ENCODE results near the gene TRAPPC3L.

The TRAPPC3L gene

DNA sequence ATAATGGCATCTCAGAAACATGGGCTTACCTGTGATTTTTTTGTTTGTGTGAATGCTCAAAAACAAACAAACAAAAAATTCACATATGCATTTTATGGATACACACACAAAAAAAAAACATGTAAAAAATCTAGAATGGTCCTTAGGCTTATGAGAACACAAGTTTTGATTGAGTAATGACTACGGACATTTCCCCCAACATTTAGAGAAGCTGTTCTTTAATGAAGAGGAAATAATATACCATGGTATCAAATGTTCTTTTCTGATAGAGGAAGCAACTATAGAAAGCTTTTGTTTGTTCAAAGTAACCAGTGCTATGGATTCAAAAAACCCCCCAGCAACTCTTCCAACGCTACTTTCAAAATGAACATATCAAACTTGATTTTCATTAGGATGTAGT, 93.0 kb downstream of the TRAPPC3L start:
- H3F3A ChIP-seq (ENCODE audit: insufficient read depth, low read length), result peaks cover 4% of the 10 kb centered on the region; the same call in 1 of the 2 replicates
- no peak overlapping the region for H3K9ac ChIP-seq (ENCODE audit: low read length)
- no peak overlapping the region for H3K4me2 ChIP-seq (ENCODE audit: low read depth, low read length)
- no peak for DNase-seq
- peaks cover 19% of the 10 kb centered on the region for H3K4me1 ChIP-seq (ENCODE audit: low read length)
- TF ChIP-seq, protein P1, sequence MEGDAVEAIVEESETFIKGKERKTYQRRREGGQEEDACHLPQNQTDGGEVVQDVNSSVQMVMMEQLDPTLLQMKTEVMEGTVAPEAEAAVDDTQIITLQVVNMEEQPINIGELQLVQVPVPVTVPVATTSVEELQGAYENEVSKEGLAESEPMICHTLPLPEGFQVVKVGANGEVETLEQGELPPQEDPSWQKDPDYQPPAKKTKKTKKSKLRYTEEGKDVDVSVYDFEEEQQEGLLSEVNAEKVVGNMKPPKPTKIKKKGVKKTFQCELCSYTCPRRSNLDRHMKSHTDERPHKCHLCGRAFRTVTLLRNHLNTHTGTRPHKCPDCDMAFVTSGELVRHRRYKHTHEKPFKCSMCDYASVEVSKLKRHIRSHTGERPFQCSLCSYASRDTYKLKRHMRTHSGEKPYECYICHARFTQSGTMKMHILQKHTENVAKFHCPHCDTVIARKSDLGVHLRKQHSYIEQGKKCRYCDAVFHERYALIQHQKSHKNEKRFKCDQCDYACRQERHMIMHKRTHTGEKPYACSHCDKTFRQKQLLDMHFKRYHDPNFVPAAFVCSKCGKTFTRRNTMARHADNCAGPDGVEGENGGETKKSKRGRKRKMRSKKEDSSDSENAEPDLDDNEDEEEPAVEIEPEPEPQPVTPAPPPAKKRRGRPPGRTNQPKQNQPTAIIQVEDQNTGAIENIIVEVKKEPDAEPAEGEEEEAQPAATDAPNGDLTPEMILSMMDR (IDR thresholded peaks at IDR 0.05; ENCODE audit: low read length), result no peak
- TF ChIP-seq EZH2 (optimal IDR thresholded peaks at IDR 0.05; ENCODE audit: low read depth, low read length) (no peak), EZH2phosphoT487 (IDR thresholded peaks at IDR 0.05; ENCODE audit: low read length) (no peak)
- no peaks in the 10 kb centered on the region for H3K9me3 ChIP-seq (replicated peaks; ENCODE audit: insufficient read depth, low read length)
- no peak overlapping the region for H2AFZ ChIP-seq (ENCODE audit: low read length)
- H3K79me2 ChIP-seq (ENCODE audit: low read length), result no peaks in the 10 kb centered on the region
- H3K9me2 ChIP-seq (replicated peaks; ENCODE audit: insufficient read depth, low read length), result no peaks in the 10 kb centered on the region
- H3K27ac ChIP-seq (ENCODE audit: low read length), result no peak overlapping the region
- no peaks in the 10 kb centered on the region for H3K27me3 ChIP-seq (replicated peaks; ENCODE audit: insufficient read depth, low read length)
- H3K4me3 ChIP-seq (ENCODE audit: low read length), result no peak overlapping the region
- no peaks in the 10 kb centered on the region for H4K20me1 ChIP-seq (ENCODE audit: insufficient read depth, low read length)
- H3K36me3 ChIP-seq (replicated peaks; ENCODE audit: insufficient read depth, low read length), result no peaks in the 10 kb centered on the region

- no peaks in the 10 kb centered on the region for H3K27me3 ChIP-seq (replicated peaks; ENCODE audit: insufficient read depth, low read length)
- H3K36me3 ChIP-seq (replicated peaks; ENCODE audit: insufficient read depth, low read length), result no peaks in the 10 kb centered on the region
- H2AFZ ChIP-seq (ENCODE audit: low read length), result no peak overlapping the region
- peaks cover 8% of the 10 kb centered on the region; the same call in 1 of the 2 replicates for H3F3A ChIP-seq (ENCODE audit: insufficient read depth, low read length)
- H3K9me3 ChIP-seq (replicated peaks; ENCODE audit: insufficient read depth, low read length), result no peaks in the 10 kb centered on the region
- H3K4me1 ChIP-seq (ENCODE audit: low read length), result peaks cover 23% of the 10 kb centered on the region
- no peaks in the 10 kb centered on the region for H3K79me2 ChIP-seq (ENCODE audit: low read length)
- no peak overlapping the region for H3K9ac ChIP-seq (ENCODE audit: low read length)
- DNase-seq, result no peak
- no peak overlapping the region for H3K4me2 ChIP-seq (ENCODE audit: low read depth, low read length)
- no peak overlapping the region for H3K4me3 ChIP-seq (ENCODE audit: low read length)
- TF ChIP-seq, protein P1 (IDR thresholded peaks at IDR 0.05; ENCODE audit: low read length), result no peak
- TF ChIP-seq EZH2phosphoT487 (IDR thresholded peaks at IDR 0.05; ENCODE audit: low read length) (no peak), EZH2 (optimal IDR thresholded peaks at IDR 0.05; ENCODE audit: low read depth, low read length) (no peak)
- no peak overlapping the region for H3K27ac ChIP-seq (ENCODE audit: low read length)
- no peaks in the 10 kb centered on the region for H4K20me1 ChIP-seq (ENCODE audit: insufficient read depth, low read length)
- no peaks in the 10 kb centered on the region for H3K9me2 ChIP-seq (replicated peaks; ENCODE audit: insufficient read depth, low read length)
These were observed 93.6 kb downstream of the TRAPPC3L start for GRCh38 chr6:116451916-116452315.

- Histone ChIP-seq H3K36me3 (replicated peaks; ENCODE audit: insufficient read depth, low read length) (no peaks in the 10 kb centered on the region), H3K79me2 (ENCODE audit: low read length) (no peaks in the 10 kb centered on the region), H3K4me1 (ENCODE audit: low read length) (peaks cover 32% of the 10 kb centered on the region), H3K27ac (ENCODE audit: low read length) (no peak overlapping the region), H3K9me3 (replicated peaks; ENCODE audit: insufficient read depth, low read length) (no peaks in the 10 kb centered on the region), H3K27me3 (replicated peaks; ENCODE audit: insufficient read depth, low read length) (no peaks in the 10 kb centered on the region), H2AFZ (ENCODE audit: low read length) (no peak overlapping the region), H3K4me2 (ENCODE audit: low read depth, low read length) (no peak overlapping the region), H3K9me2 (replicated peaks; ENCODE audit: insufficient read depth, low read length) (no peaks in the 10 kb centered on the region), H4K20me1 (ENCODE audit: insufficient read depth, low read length) (no peaks in the 10 kb centered on the region), H3K9ac (ENCODE audit: low read length) (no peak overlapping the region), H3K4me3 (ENCODE audit: low read length) (no peak overlapping the region), H3F3A (ENCODE audit: insufficient read depth, low read length) (peaks cover 15% of the 10 kb centered on the region; the same call in 1 of the 2 replicates)
- DNase-seq, result no peak
- TF ChIP-seq EZH2 (optimal IDR thresholded peaks at IDR 0.05; ENCODE audit: low read depth, low read length) (no peak), EZH2phosphoT487 (IDR thresholded peaks at IDR 0.05; ENCODE audit: low read length) (no peak)
- TF ChIP-seq, protein P1 (IDR thresholded peaks at IDR 0.05; ENCODE audit: low read length), result no peak
These were observed 94.4 kb downstream of the TRAPPC3L start for GRCh38 chr6:116450769-116451740.
